COLO829 (cell line): ENCODE measurements around the gene PDE1C.

Experiments
- DNase-seq: peaks from one replicate; pipeline ENCODE4 v3.0.0; 2012; ENCODE audit warnings: low spot score

The PDE1C gene

GRCh38 chr7:31775556-31775955, 294.7 kb downstream of the PDE1C start:
- no peak for DNase-seq

GRCh38 chr7:31772211-31772610, 298.0 kb downstream of the PDE1C start:
- no peak for DNase-seq

GRCh38 chr7:31767686-31768358, 302.4 kb downstream of the PDE1C start:
- DNase-seq: no peak

GRCh38 chr7:31764462-31764861, 305.7 kb downstream of the PDE1C start:
- DNase-seq: no peak

- no peak for DNase-seq
Measured at GRCh38 chr7:31763548-31763947, 306.7 kb downstream of the PDE1C start.

GRCh38 chr7:31761646-31762045, 308.6 kb downstream of the PDE1C start:
- DNase-seq: no peak

- no peak for DNase-seq
Measured at GRCh38 chr7:31758755-31759154, 311.5 kb downstream of the PDE1C start.

GRCh38 chr7:31751726-31752125, 318.5 kb downstream of the PDE1C start:
- peak; percentile 79 for DNase-seq

- no peak for DNase-seq
Measured at GRCh38 chr7:31748084-31748483, 322.1 kb downstream of the PDE1C start.

GRCh38 chr7:31747553-31747952, 322.7 kb downstream of the PDE1C start:
- DNase-seq: no peak

GRCh38 chr7:31744294-31744874, 325.8 kb downstream of the PDE1C start:
- peak; percentile 76 for DNase-seq

- DNase-seq: no peak
Measured at GRCh38 chr7:31741852-31742251, 328.4 kb downstream of the PDE1C start.

GRCh38 chr7:31735991-31736982, 333.9 kb downstream of the PDE1C start:
- DNase-seq: peak; percentile 89

GRCh38 chr7:31734456-31734855, 335.8 kb downstream of the PDE1C start:
- DNase-seq: peak; percentile 86

GRCh38 chr7:31729195-31729804, 340.9 kb downstream of the PDE1C start:
- no peak for DNase-seq

- DNase-seq: no peak
Measured at GRCh38 chr7:31724696-31725095, 345.5 kb downstream of the PDE1C start.

GRCh38 chr7:31720366-31720765, 349.8 kb downstream of the PDE1C start:
- no peak for DNase-seq

GRCh38 chr7:31716355-31716754, 353.9 kb downstream of the PDE1C start:
- DNase-seq: no peak

- DNase-seq: no peak
Measured at GRCh38 chr7:31710171-31710570, 360.0 kb downstream of the PDE1C start.

- no peak for DNase-seq
Measured at GRCh38 chr7:31707089-31707488, 363.1 kb downstream of the PDE1C start.

GRCh38 chr7:31705377-31705776, 364.8 kb downstream of the PDE1C start:
- no peak for DNase-seq

GRCh38 chr7:31702354-31702753, 367.9 kb downstream of the PDE1C start:
- no peak for DNase-seq
